Measurements from ENCODE around the gene UROC1.

DNA sequence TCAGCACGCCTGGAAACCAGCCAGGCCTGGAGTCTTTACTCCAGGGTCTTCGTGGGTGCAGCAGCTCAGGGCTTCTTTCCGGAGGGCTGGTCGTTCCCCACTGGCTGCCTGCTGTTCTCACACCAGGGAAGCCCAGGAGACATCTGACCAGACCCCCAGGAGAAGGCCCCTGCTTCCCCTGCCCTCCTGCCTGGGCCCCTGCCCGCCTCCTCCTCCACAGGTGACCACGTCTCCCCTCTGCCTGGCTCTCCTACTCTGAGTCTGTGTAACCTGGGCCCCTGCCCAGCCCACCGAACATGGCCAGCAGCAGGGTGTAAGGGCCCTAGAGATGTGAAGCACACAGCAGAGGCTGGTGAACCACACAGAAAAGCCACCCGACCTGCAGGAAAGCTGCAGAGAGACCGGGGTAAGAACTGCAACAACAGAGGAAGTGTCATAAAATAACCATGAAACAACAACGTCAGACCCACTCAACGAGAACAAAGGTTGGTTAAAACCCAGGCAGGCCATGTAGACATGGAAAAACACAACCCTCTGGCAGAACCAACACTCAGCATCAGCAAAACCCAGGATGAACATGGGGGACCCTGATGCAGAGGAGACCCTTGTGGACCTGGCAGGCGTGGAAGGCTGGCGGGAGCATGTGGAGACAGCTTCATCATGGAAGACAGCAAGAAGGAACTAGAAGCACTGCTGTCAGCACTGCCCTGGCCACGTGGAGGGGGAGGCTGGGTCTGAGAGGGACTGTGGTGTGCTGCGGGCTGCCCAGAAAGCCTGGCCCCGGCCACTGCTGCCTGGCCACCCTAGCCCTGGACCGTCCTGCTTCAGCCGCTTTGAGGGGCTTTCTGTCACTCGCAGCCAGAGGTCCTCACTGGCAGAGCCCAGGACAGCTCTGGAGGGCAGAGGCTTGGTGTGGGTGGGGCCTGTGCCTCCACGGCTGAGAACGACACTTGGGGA is 20.4 kb downstream of the UROC1 start:
- TF ChIP-seq GATA2 (IDR thresholded peaks at IDR 0.05; ENCODE audit: low read depth, low read length) (no peak), GATA3 (IDR thresholded peaks at IDR 0.05; ENCODE audit: low read depth, low read length) (no peak)
